ENCODE data around the gene IRF7.

IRF7 gene

GRCh38 chr11:629237-629583 lies 13.5 kb upstream of the IRF7 start:
- peak; percentile 33 for ATAC-seq
- Mint-ChIP-seq H3K9me3 (no peaks in the 10 kb centered on the region), H3K4me1 (peaks cover 33% of the 10 kb centered on the region), H3K4me3 (peak overlapping the region; percentile 71 to 72), H3K27ac (peak overlapping the region; percentile 71 to 74), H3K27me3 (peaks cover 41% of the 10 kb centered on the region)
- no peak for DNase-seq

- H3K27me3 Mint-ChIP-seq: peaks cover 41% of the 10 kb centered on the region
- peaks cover 33% of the 10 kb centered on the region for H3K4me1 Mint-ChIP-seq
- ATAC-seq (no peak), DNase-seq (no peak)
- peak overlapping the region; percentile 62 to 72 for H3K4me3 Mint-ChIP-seq
- H3K9me3 Mint-ChIP-seq: no peaks in the 10 kb centered on the region
- H3K27ac Mint-ChIP-seq: peak overlapping the region in 1 of 2 donors; percentile 74
Measured at GRCh38 chr11:628056-628455, 12.3 kb upstream of the IRF7 start.

- peaks cover 33% of the 10 kb centered on the region for H3K4me1 Mint-ChIP-seq
- DNase-seq (no peak), ATAC-seq (no peak)
- H3K27me3 Mint-ChIP-seq: peaks cover 41% of the 10 kb centered on the region
- peak overlapping the region in 1 of 2 donors; percentile 72 for H3K4me3 Mint-ChIP-seq
- no peaks in the 10 kb centered on the region for H3K9me3 Mint-ChIP-seq
- no peak overlapping the region for H3K27ac Mint-ChIP-seq
Measured at GRCh38 chr11:627308-627576, 11.5 kb upstream of the IRF7 start.

- no peak for DNase-seq
- H3K27me3 Mint-ChIP-seq: peaks cover 41% of the 10 kb centered on the region
- H3K4me1 Mint-ChIP-seq: peaks cover 33% of the 10 kb centered on the region
- H3K9me3 Mint-ChIP-seq: no peaks in the 10 kb centered on the region
- ATAC-seq: peak; percentile 5
- H3K4me3 Mint-ChIP-seq: peak within 1 kb of the TSS; percentile 62 to 72
- H3K27ac Mint-ChIP-seq: peak within 1 kb of the TSS in 1 of 2 donors; percentile 48
Measured at GRCh38 chr11:626475-627307, 10.9 kb upstream of the IRF7 start, which contains the start of gene SCT. Gene SCT (minus strand): TSS chr11:627181. CDS start chr11:627143, 38 bp downstream.

GRCh38 chr11:625636-626268 lies 10.0 kb upstream of the IRF7 start:
- Mint-ChIP-seq H3K4me3 (peak overlapping the region in 1 of 2 donors; percentile 33), H3K4me1 (peaks cover 33% of the 10 kb centered on the region), H3K9me3 (no peaks in the 10 kb centered on the region)

GRCh38 chr11:624705-625635 lies 9.2 kb upstream of the IRF7 start, which contains the start of gene CDHR5:
Gene CDHR5 (minus strand): TSS chr11:624955. CDS start chr11:624902, 53 bp downstream.
- Mint-ChIP-seq H3K9me3 (no peaks in the 10 kb centered on the region), H3K4me3 (no peak within 1 kb of the TSS), H3K27ac (no peak within 1 kb of the TSS), H3K4me1 (peaks cover 33% of the 10 kb centered on the region), H3K27me3 (peaks cover 41% of the 10 kb centered on the region)
- DNase-seq (peak in 1 of 2 donors; percentile 8), ATAC-seq (no peak)

More at GRCh38 chr11:625636-626268, 10.0 kb upstream of the IRF7 start:
- peak in 1 of 2 donors; percentile 11 for DNase-seq
- Mint-ChIP-seq H3K27ac (no peak overlapping the region), H3K27me3 (peaks cover 41% of the 10 kb centered on the region)
- ATAC-seq: no peak

GRCh38 chr11:623999-624704 lies 8.4 kb upstream of the IRF7 start:
- ATAC-seq (no peak), DNase-seq (peak in 1 of 2 donors; percentile 16)
- no peak overlapping the region for H3K27ac Mint-ChIP-seq
- no peaks in the 10 kb centered on the region for H3K9me3 Mint-ChIP-seq
- peaks cover 41% of the 10 kb centered on the region for H3K27me3 Mint-ChIP-seq
- peaks cover 25% of the 10 kb centered on the region for H3K4me1 Mint-ChIP-seq
- H3K4me3 Mint-ChIP-seq: no peak overlapping the region

- Mint-ChIP-seq H3K27me3 (peaks cover 35% of the 10 kb centered on the region), H3K27ac (peak overlapping the region in 1 of 2 donors; percentile 56), H3K4me1 (peaks cover 18% of the 10 kb centered on the region), H3K4me3 (no peak overlapping the region), H3K9me3 (no peaks in the 10 kb centered on the region)
- ATAC-seq (no peak), DNase-seq (no peak)
Measured at GRCh38 chr11:623349-623869, 7.7 kb upstream of the IRF7 start.

- ATAC-seq (no peak), DNase-seq (no peak)
- H3K4me1 Mint-ChIP-seq: peaks cover 9% of the 10 kb centered on the region
Measured at GRCh38 chr11:621838-622237, 6.1 kb upstream of the IRF7 start.

GRCh38 chr11:620935-621814 lies 5.4 kb upstream of the IRF7 start:
- ATAC-seq: no peak
- DNase-seq: no peak
- Mint-ChIP-seq H3K27ac (no peak overlapping the region), H3K27me3 (peaks cover 18% of the 10 kb centered on the region), H3K4me1 (peaks cover 10% of the 10 kb centered on the region), H3K9me3 (no peaks in the 10 kb centered on the region), H3K4me3 (no peak overlapping the region)

More at GRCh38 chr11:621838-622237, 6.1 kb upstream of the IRF7 start:
- peak overlapping the region in 1 of 2 donors; percentile 64 for H3K27ac Mint-ChIP-seq
- no peaks in the 10 kb centered on the region for H3K9me3 Mint-ChIP-seq
- H3K27me3 Mint-ChIP-seq: peaks cover 24% of the 10 kb centered on the region
- H3K4me3 Mint-ChIP-seq: no peak overlapping the region

- Mint-ChIP-seq H3K4me3 (no peak overlapping the region), H3K4me1 (peaks cover 16% of the 10 kb centered on the region), H3K27me3 (peaks cover 8% of the 10 kb centered on the region), H3K9me3 (no peaks in the 10 kb centered on the region), H3K27ac (no peak overlapping the region)
- DNase-seq (no peak), ATAC-seq (no peak)
Measured at GRCh38 chr11:620201-620600, 4.5 kb upstream of the IRF7 start.

- H3K4me3 Mint-ChIP-seq: no peak overlapping the region
- no peaks in the 10 kb centered on the region for H3K9me3 Mint-ChIP-seq
Measured at GRCh38 chr11:619628-620050, 3.9 kb upstream of the IRF7 start.

GRCh38 chr11:618856-619627 lies 3.3 kb upstream of the IRF7 start:
- Mint-ChIP-seq H3K27ac (peak overlapping the region in 1 of 2 donors; percentile 93), H3K9me3 (no peaks in the 10 kb centered on the region), H3K27me3 (no peaks in the 10 kb centered on the region), H3K4me3 (no peak overlapping the region), H3K4me1 (peaks cover 28% of the 10 kb centered on the region)
- ATAC-seq (no peak), DNase-seq (no peak)

More at GRCh38 chr11:619628-620050, 3.9 kb upstream of the IRF7 start:
- ATAC-seq (no peak), DNase-seq (no peak)
- Mint-ChIP-seq H3K4me1 (peaks cover 22% of the 10 kb centered on the region), H3K27ac (no peak overlapping the region), H3K27me3 (peaks cover 2% of the 10 kb centered on the region)

Measured in stimulated activated naive CD8-positive, alpha-beta T cell treated with anti-CD3 and anti-CD28 coated beads, Interleukin-15, amount 100 ng/mL, for 72 hours (primary cell).